ENCODE data around the gene ZNF316.

Gene ZNF316

GRCh38 chr7:6612819-6613218 lies 24.3 kb upstream of the ZNF316 start:
- Histone ChIP-seq H3K36me3 (peaks cover 15% of the 10 kb centered on the region), H3K27ac (no peak overlapping the region), H3K27me3 (ENCODE audit: insufficient read depth, low read depth, severe bottlenecking) (no peaks in the 10 kb centered on the region), H3K4me3 (ENCODE audit: low read depth, low read length) (no peak overlapping the region), H3K9me3 (ENCODE audit: severe bottlenecking) (no peaks in the 10 kb centered on the region)
- no peak for DNase-seq
- TF ChIP-seq, protein P1, sequence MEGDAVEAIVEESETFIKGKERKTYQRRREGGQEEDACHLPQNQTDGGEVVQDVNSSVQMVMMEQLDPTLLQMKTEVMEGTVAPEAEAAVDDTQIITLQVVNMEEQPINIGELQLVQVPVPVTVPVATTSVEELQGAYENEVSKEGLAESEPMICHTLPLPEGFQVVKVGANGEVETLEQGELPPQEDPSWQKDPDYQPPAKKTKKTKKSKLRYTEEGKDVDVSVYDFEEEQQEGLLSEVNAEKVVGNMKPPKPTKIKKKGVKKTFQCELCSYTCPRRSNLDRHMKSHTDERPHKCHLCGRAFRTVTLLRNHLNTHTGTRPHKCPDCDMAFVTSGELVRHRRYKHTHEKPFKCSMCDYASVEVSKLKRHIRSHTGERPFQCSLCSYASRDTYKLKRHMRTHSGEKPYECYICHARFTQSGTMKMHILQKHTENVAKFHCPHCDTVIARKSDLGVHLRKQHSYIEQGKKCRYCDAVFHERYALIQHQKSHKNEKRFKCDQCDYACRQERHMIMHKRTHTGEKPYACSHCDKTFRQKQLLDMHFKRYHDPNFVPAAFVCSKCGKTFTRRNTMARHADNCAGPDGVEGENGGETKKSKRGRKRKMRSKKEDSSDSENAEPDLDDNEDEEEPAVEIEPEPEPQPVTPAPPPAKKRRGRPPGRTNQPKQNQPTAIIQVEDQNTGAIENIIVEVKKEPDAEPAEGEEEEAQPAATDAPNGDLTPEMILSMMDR (IDR thresholded peaks at IDR 0.05; ENCODE audit: low read depth, low read length), result no peak

- TF ChIP-seq, protein P1 (IDR thresholded peaks at IDR 0.05; ENCODE audit: low read depth, low read length), result peak; percentile 13; the same call in 1 of the 2 replicates
- peak; percentile 53 for DNase-seq
- H3K9me3 ChIP-seq (ENCODE audit: severe bottlenecking), result no peaks in the 10 kb centered on the region
- no peak overlapping the region for H3K4me3 ChIP-seq (ENCODE audit: low read depth, low read length)
- peaks cover 16% of the 10 kb centered on the region for H3K36me3 ChIP-seq
- H3K27ac ChIP-seq, result peak overlapping the region; percentile 27
- H3K27me3 ChIP-seq (ENCODE audit: insufficient read depth, low read depth, severe bottlenecking), result no peaks in the 10 kb centered on the region
Measured at GRCh38 chr7:6613706-6614105, 23.4 kb upstream of the ZNF316 start.

GRCh38 chr7:6614953-6615722 lies 22.0 kb upstream of the ZNF316 start, which contains the start of gene ZNF853:
TSS of gene ZNF853 (plus strand) at chr7:6615610. CDS start at chr7:6616175, 565 bp downstream.
- Histone ChIP-seq H3K36me3 (peaks cover 18% of the 10 kb centered on the region), H3K9me3 (ENCODE audit: severe bottlenecking) (no peaks in the 10 kb centered on the region), H3K27ac (peak within 1 kb of the TSS; percentile 50), H3K27me3 (ENCODE audit: insufficient read depth, low read depth, severe bottlenecking) (no peaks in the 10 kb centered on the region), H3K4me3 (ENCODE audit: low read depth, low read length) (peak within 1 kb of the TSS; percentile 88)
- DNase-seq, result peak; percentile 48
- TF ChIP-seq, protein P1 (IDR thresholded peaks at IDR 0.05; ENCODE audit: low read depth, low read length), result no peak

DNA sequence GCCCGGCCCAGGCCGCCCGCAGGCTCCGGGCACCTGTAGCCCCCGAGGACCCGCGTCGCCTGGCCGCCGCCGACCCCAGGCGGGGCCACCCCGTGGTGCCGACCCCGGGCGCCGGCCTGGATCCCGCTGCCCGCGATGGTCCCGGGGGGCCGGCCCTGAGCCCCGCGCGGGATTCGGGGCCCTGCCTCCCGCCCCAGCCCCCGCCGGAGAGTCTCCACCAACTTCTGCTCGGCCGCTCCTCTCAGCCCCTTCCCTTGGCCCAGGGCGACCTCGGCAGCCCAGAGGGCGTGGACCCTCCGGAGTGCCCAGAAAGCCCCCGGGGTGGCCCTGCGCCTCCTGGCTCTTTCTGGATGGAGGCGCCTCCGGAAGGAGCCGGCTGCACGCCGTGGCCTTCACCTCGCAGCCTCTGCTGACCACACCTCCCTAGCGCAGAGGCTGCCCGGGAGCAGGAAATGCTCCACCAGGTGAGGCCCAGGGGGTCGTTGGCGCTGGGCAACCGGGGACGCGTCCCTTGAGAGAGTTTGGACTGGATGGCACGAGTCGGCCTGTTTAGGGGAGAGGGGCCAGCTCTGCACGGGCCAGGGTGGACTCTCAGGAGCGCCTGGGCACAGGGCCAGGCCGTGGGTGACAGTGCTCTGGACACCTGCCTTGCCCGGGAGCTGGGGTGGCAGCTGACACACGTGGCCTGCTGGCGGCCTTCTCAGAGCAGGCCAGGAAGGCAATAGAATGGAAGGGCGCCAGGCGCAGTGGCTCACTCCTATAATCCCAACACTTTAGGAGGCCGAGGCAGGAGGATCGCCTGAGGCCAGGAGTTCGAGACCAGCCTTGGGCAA lies 21.2 kb upstream of the ZNF316 start:
- no peaks in the 10 kb centered on the region for H3K27me3 ChIP-seq (ENCODE audit: insufficient read depth, low read depth, severe bottlenecking)
- H3K27ac ChIP-seq, result peak overlapping the region; percentile 49
- TF ChIP-seq, protein P1 (IDR thresholded peaks at IDR 0.05; ENCODE audit: low read depth, low read length), result no peak
- peaks cover 24% of the 10 kb centered on the region for H3K36me3 ChIP-seq
- H3K9me3 ChIP-seq (ENCODE audit: severe bottlenecking), result no peaks in the 10 kb centered on the region
- peak overlapping the region; percentile 88 for H3K4me3 ChIP-seq (ENCODE audit: low read depth, low read length)
- peak; percentile 52 for DNase-seq

DNA sequence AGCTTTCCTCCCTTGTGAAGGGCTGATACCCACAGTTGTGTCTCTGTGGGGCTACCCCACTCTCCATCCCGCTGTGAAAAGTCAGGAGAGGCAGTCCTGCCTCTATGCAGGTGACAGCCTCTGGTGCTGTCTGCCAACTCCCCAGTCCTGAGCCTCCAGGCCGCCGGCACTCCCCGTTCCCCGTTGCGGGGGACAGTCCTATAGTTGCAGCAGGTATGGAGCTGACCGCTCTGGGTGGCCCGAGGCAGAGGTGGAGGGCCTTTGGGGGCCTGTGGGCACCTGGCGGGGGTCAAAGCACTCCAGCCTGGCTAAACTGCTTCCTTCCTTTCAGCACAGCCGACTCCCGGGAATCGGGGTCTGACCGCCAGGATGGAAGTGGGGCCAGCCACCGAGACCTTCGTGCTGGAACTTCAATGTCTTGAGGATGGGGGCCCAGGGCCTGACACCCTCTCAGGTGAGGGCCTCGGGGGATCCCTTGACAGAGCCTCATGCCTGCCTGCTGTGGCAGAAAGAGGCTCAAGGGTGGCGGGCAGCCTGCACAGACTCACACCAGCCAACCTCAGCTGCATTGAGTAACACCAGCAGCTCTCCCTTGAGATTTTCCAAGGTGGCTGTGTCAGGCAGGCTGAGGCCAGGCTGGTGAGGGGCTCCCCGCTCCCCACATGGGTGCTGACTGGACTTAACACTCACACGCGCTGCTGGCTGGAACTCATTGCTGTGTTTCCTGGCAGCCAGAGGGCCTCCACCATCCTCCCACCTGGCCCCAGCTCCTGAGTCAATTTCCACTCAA lies 20.1 kb upstream of the ZNF316 start:
- H3K27me3 ChIP-seq (ENCODE audit: insufficient read depth, low read depth, severe bottlenecking), result no peaks in the 10 kb centered on the region
- peaks cover 35% of the 10 kb centered on the region for H3K36me3 ChIP-seq
- TF ChIP-seq, protein P1 (IDR thresholded peaks at IDR 0.05; ENCODE audit: low read depth, low read length), result no peak
- no peak overlapping the region for H3K27ac ChIP-seq
- no peak overlapping the region for H3K4me3 ChIP-seq (ENCODE audit: low read depth, low read length)
- DNase-seq, result no peak
- no peaks in the 10 kb centered on the region for H3K9me3 ChIP-seq (ENCODE audit: severe bottlenecking)

Measured in WERI-Rb-1 (cell line).